Limb (tissue), 2 donors: ENCODE measurements around the gene KAZN.

Experiments
- DNase-seq, 2 donors: peaks; one replicate each; pipeline ENCODE4 v3.0.0-alpha.2; 2016; ENCODE audit errors: extremely low spot score in 2 of 2

Gene KAZN

GRCh38 chr1:14768582-14769304, 170.3 kb downstream of the KAZN start:
- no peak for DNase-seq

- DNase-seq = no peak
Observed at GRCh38 chr1:14769486-14770274, 171.2 kb downstream of the KAZN start.

- no peak for DNase-seq
Observed at GRCh38 chr1:14773396-14774025, 175.0 kb downstream of the KAZN start.

- no peak for DNase-seq
Observed at GRCh38 chr1:14774225-14774624, 175.7 kb downstream of the KAZN start.

GRCh38 chr1:14774988-14775387, 176.5 kb downstream of the KAZN start:
- no peak for DNase-seq

- no peak for DNase-seq
Observed at GRCh38 chr1:14775434-14775833, 176.9 kb downstream of the KAZN start.

- DNase-seq = no peak
Observed at GRCh38 chr1:14777516-14778506, 179.3 kb downstream of the KAZN start.

GRCh38 chr1:14778541-14778897, 180.0 kb downstream of the KAZN start:
- no peak for DNase-seq

- DNase-seq = no peak
Observed at GRCh38 chr1:14778898-14779865, 180.7 kb downstream of the KAZN start.

GRCh38 chr1:14780271-14780670, 181.8 kb downstream of the KAZN start:
- no peak for DNase-seq

GRCh38 chr1:14781811-14782210, 183.3 kb downstream of the KAZN start:
- DNase-seq = no peak

GRCh38 chr1:14782741-14783591, 184.5 kb downstream of the KAZN start:
- no peak for DNase-seq

- DNase-seq = no peak
Observed at GRCh38 chr1:14783592-14783886, 185.1 kb downstream of the KAZN start.

GRCh38 chr1:14784790-14785773, 186.6 kb downstream of the KAZN start:
- no peak for DNase-seq

- DNase-seq = no peak
Observed at GRCh38 chr1:14786109-14786675, 187.7 kb downstream of the KAZN start.

- DNase-seq = no peak
Observed at GRCh38 chr1:14786681-14787080, 188.2 kb downstream of the KAZN start.

- no peak for DNase-seq
Observed at GRCh38 chr1:14787604-14788003, 189.1 kb downstream of the KAZN start.

- DNase-seq = no peak
Observed at GRCh38 chr1:14788080-14788479, 189.6 kb downstream of the KAZN start.
